LNCaP clone FGC (cell line): ENCODE results near the gene SLC39A8.

Source experiments
- DNase-seq: peaks from one replicate; pipeline ENCODE4 v3.0.0-alpha.2; 2011; ENCODE audit warnings: low read depth
- H3K4me3 ChIP-seq: 2 replicates; pipeline ENCODE4 v1.5.1; 2011; ENCODE audit warnings: mild to moderate bottlenecking, low read depth, low read length, control low read depth
- TF ChIP-seq, protein P1 (sequence below): IDR thresholded peaks from 2 replicates; pipeline ENCODE4 v1.5.1; 2012; ENCODE audit warnings: mild to moderate bottlenecking; ENCODE audit not compliant: control insufficient read depth, insufficient read depth; ENCODE audit errors: extremely low read depth

SLC39A8 gene

DNA sequence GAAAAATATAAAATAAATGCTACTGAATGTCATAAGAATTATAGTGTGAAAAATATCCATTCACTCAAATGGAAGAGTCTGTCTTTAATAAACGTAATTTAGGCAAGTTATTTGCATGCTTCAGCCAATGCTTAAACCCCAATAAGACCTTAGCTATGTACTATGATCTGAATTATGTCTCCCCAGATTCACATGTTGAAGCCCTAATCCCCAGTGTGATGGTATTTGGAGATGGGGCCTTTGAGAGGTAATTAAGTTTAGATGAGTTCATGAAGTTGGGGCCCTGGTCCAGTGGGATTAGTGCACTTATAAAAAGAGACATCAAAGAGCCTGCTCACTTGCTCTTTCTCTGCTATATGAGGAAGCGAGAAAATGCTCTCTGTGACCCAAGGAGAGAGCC is 28.7 kb downstream of the SLC39A8 start:
- DNase-seq, result no peak
- TF ChIP-seq, protein P1, sequence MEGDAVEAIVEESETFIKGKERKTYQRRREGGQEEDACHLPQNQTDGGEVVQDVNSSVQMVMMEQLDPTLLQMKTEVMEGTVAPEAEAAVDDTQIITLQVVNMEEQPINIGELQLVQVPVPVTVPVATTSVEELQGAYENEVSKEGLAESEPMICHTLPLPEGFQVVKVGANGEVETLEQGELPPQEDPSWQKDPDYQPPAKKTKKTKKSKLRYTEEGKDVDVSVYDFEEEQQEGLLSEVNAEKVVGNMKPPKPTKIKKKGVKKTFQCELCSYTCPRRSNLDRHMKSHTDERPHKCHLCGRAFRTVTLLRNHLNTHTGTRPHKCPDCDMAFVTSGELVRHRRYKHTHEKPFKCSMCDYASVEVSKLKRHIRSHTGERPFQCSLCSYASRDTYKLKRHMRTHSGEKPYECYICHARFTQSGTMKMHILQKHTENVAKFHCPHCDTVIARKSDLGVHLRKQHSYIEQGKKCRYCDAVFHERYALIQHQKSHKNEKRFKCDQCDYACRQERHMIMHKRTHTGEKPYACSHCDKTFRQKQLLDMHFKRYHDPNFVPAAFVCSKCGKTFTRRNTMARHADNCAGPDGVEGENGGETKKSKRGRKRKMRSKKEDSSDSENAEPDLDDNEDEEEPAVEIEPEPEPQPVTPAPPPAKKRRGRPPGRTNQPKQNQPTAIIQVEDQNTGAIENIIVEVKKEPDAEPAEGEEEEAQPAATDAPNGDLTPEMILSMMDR, result no peak
- no peak overlapping the region for H3K4me3 ChIP-seq

- TF ChIP-seq, protein P1, result no peak
- DNase-seq, result no peak
- H3K4me3 ChIP-seq, result no peak overlapping the region
These were observed 29.8 kb downstream of the SLC39A8 start for GRCh38 chr4:102315532-102315931.

GRCh38 chr4:102312417-102312816 is 32.9 kb downstream of the SLC39A8 start:
- DNase-seq, result no peak
- no peak overlapping the region for H3K4me3 ChIP-seq
- TF ChIP-seq, protein P1, result no peak

DNA sequence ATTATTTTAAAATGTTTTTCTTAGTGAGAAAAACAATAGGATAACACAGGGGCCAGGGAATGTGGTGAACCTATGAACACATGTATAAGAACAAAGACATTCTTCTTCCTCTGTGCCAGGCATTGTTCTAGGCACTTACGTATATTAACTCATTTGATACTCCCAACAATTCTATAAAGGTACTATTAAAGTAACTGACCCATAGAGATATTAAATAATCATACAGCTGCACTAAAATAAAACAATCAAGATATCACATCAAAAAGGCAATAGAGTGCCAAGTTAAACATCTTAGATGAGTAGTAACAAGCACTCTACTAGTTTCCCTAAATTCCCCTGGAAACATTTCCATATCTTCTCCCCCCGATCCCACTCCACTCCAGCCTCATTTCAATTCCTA is 33.4 kb downstream of the SLC39A8 start:
- H3K4me3 ChIP-seq, result no peak overlapping the region
- DNase-seq, result peak; percentile 57
- TF ChIP-seq, protein P1, result no peak

DNA sequence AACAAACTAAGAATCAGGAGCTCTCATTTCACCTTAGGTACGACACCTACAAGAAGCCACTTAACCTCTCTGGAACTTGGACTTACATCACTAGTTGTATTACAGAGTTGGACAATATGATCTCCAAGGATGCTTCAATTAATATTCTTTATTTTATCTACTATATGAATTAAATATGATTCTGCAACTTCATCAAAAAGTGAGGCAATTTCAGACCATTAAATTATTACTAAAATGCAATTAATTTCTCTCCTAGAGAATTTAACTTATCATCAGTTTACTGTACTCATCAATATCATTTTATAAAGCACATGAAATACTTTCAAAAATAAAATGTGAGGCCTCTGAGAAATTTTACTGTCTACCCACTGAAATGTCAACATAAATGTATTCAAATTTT is 33.9 kb downstream of the SLC39A8 start:
- no peak overlapping the region for H3K4me3 ChIP-seq
- TF ChIP-seq, protein P1, result no peak
- DNase-seq, result no peak

DNA sequence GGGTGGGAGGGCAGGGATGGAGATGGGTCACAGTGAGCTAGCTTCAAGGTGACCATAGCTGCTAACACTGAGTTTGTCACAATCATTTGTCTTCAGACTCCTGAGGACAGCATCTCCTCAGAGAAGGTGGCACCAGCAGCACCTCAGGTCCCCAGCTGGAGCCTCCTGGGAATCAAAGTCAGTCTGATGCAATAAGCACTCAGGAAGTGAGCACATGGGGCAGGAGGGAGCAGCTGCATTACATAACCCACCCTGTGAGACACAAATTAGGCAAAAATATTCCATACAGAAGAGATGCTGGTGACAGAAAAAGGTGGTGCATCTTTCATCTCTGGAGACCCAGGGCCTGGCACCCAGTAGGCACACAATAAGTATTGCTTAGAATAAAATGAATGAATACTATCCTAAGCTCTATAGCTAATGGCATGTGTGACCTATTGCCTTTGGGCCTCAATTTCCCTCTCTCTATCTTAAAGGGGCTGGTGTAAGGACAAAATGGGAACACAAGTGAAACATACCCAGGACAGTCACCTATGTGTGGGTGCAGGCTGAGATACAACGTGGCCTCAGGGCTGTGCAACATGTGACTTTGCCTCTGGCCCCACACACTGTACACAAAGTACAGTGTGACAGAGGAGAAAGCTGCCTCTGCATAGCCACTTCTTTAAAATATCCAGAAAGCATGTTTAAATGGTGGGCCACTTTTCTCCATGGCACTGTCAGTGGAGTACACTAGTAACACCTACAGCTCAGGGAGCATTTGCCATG is 37.1 kb downstream of the SLC39A8 start:
- H3K4me3 ChIP-seq, result no peak overlapping the region
- no peak for DNase-seq
- TF ChIP-seq, protein P1, result no peak

DNA sequence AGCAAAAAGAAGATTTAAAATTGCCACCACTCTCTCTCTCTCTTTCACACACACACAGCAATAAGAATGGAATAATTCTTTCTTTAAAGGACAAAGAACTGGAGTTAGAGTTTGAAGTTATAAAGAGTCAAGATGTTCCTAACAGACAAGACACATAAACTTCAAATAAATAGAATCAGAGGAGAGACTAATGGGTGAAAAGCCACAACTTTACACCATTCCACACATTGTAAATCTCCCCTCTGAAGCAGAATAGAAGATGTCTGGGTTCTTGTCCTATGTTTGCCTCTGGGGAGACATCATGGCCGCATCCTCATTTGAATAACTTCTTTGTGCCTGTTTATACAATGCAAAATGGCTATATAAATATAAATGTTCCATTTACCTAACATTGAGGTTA is 39.6 kb downstream of the SLC39A8 start:
- DNase-seq, result no peak
- H3K4me3 ChIP-seq, result no peak overlapping the region
- TF ChIP-seq, protein P1, result no peak
